ENCODE data around the gene LIMS2. TPM values are rescaled to one million over a fixed set of nuclear protein-coding genes. Genes with fewer than 3 reads are reported as not detected.
A peak's percentile ranks its signal among the peaks of the same experiment; 100 is the strongest.

The LIMS2 gene
- total RNA-seq, 1 donor from 2014 or later = 171 TPM

DNA sequence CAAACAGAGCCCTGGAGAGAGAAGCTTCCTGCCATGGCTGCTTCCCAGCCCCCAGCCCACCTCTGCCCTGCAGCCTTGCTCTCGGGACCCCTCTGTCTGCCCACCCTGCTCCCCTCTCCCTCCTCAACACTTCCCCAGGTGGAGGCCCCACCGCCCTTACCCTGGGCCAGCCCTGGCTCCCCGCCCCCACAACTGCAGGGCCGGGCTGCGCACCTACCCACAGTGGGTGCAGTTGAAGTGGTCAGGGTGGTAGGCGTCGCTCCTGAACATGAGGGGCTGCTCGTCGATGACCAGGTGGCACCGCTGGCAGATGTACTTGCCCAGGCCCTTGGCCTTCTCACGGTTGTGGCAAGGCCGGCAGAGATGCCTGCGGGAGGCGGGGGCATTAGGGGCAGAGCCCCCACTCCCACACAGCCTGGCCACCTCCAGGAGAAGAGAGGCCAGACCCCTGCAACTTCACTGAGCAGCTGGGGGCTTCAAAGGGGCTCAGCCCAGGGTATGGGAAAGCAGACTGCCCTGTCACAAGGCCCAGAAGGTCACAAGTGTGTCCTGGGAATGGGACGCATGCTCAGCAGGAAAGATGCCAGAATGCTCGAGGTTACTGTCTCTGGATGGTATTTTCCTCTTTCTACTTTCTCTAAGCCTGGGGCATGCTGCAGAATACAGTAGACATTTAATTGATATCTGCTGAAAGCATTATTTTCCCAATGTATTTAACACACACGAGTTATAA, 32.5 kb downstream of the LIMS2 start:
- H3K36me3 Mint-ChIP-seq (ENCODE audit: low read depth) = peaks cover 3% of the 10 kb centered on the region
- no peak for DNase-seq (ENCODE audit: low spot score)
- H3K4me1 Mint-ChIP-seq (ENCODE audit: low read depth) = peaks cover 39% of the 10 kb centered on the region
- no peaks in the 10 kb centered on the region for H3K27me3 Mint-ChIP-seq (ENCODE audit: low read depth)
- H3K9me3 Mint-ChIP-seq (ENCODE audit: low read depth) = no peaks in the 10 kb centered on the region
- peak overlapping the region; percentile 36 for H3K27ac Mint-ChIP-seq (ENCODE audit: unreplicated experiment)
- H3K4me3 Mint-ChIP-seq (ENCODE audit: unreplicated experiment) = no peak overlapping the region
- TF ChIP-seq, protein P1, sequence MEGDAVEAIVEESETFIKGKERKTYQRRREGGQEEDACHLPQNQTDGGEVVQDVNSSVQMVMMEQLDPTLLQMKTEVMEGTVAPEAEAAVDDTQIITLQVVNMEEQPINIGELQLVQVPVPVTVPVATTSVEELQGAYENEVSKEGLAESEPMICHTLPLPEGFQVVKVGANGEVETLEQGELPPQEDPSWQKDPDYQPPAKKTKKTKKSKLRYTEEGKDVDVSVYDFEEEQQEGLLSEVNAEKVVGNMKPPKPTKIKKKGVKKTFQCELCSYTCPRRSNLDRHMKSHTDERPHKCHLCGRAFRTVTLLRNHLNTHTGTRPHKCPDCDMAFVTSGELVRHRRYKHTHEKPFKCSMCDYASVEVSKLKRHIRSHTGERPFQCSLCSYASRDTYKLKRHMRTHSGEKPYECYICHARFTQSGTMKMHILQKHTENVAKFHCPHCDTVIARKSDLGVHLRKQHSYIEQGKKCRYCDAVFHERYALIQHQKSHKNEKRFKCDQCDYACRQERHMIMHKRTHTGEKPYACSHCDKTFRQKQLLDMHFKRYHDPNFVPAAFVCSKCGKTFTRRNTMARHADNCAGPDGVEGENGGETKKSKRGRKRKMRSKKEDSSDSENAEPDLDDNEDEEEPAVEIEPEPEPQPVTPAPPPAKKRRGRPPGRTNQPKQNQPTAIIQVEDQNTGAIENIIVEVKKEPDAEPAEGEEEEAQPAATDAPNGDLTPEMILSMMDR (IDR thresholded peaks at IDR 0.05) = no peak

- Mint-ChIP-seq H3K27ac (ENCODE audit: unreplicated experiment) (no peak overlapping the region), H3K36me3 (ENCODE audit: low read depth) (peaks cover 1% of the 10 kb centered on the region), H3K9me3 (ENCODE audit: low read depth) (no peaks in the 10 kb centered on the region), H3K4me1 (ENCODE audit: low read depth) (peaks cover 34% of the 10 kb centered on the region), H3K4me3 (ENCODE audit: unreplicated experiment) (no peak overlapping the region), H3K27me3 (ENCODE audit: low read depth) (no peaks in the 10 kb centered on the region)
- DNase-seq (ENCODE audit: low spot score) = no peak
- TF ChIP-seq, protein P1 (IDR thresholded peaks at IDR 0.05) = no peak
These were observed 33.4 kb downstream of the LIMS2 start for GRCh38 chr2:127641846-127642507.

- Mint-ChIP-seq H3K4me1 (ENCODE audit: low read depth) (peaks cover 32% of the 10 kb centered on the region), H3K36me3 (ENCODE audit: low read depth) (peaks cover 1% of the 10 kb centered on the region), H3K4me3 (ENCODE audit: unreplicated experiment) (no peak overlapping the region), H3K27me3 (ENCODE audit: low read depth) (no peaks in the 10 kb centered on the region), H3K27ac (ENCODE audit: unreplicated experiment) (no peak overlapping the region), H3K9me3 (ENCODE audit: low read depth) (no peaks in the 10 kb centered on the region)
- TF ChIP-seq, protein P1 (IDR thresholded peaks at IDR 0.05) = no peak
- no peak for DNase-seq (ENCODE audit: low spot score)
These were observed 34.2 kb downstream of the LIMS2 start for GRCh38 chr2:127641133-127641532.

DNA sequence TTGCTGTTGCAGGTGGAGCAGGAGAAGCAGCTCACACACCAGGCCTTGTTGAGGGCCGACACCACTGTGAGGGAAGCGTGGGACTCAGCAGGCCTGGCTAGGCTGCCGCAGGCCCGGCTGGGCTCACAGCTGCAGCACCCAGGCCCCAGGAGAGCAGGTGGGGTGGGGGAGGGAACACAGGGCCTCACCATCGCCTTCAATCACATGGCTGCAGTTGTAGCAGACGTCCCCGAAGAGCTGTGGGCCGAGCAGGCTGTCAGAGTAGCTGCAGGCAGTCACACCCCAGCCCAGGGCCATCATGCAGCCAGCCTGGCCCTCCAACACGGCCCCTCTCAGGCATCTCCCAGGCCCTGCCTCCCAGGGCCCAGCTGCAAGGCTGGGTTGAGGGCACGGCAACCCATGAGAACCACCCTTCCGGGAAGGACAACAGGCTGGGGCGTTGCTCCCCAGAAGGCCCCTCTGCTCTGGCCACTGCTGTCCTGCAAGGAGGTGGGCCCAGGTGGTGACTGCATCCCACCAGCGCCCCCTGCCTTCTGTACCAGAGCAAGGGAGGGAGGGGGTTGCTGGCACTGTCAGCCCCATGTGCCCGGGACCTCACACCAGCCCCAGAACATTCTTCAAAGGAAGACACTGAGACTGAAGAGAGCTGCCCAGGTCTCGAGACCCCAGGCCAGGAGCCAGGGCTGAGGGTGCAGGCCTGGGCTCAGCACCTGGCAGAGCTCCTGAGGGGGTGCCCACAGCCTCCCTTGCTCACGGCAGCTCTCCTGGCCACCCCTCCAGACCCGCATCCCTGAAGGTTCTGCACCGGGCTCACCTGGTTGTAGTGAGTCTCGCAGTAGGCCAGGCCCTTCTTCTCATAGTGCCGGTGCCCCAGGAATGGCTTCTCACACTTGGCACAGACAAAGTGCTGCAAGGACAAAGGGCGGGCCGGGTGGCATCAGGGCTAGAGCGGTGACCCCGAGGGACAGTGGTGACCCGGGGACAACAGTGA, 35.0 kb downstream of the LIMS2 start:
- Mint-ChIP-seq H3K27ac (ENCODE audit: unreplicated experiment) (peak overlapping the region; percentile 12), H3K27me3 (ENCODE audit: low read depth) (no peaks in the 10 kb centered on the region), H3K36me3 (ENCODE audit: low read depth) (peaks cover 1% of the 10 kb centered on the region), H3K9me3 (ENCODE audit: low read depth) (no peaks in the 10 kb centered on the region), H3K4me1 (ENCODE audit: low read depth) (peaks cover 32% of the 10 kb centered on the region), H3K4me3 (ENCODE audit: unreplicated experiment) (no peak overlapping the region)
- DNase-seq (ENCODE audit: low spot score) = no peak
- TF ChIP-seq, protein P1 (IDR thresholded peaks at IDR 0.05) = peak; percentile 64

DNA sequence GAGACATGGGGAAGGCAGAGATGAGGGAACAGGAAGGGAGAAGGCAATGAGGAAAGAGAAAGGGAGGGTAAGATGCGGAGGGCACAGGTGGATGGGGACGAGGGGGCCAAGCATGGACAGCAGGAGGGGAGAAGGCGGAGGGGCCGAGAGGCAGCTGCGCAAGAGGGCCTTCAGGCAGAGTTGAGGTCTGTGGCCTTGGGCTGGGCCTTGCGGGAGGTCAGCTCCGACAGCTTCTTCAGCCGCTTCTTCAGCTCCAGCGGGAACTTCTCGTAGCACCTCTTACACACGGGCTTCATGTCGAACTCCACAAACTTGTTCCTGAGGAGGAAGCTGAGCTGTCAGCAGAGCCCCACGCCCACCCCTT, 36.2 kb downstream of the LIMS2 start:
- Mint-ChIP-seq H3K27ac (ENCODE audit: unreplicated experiment) (peak overlapping the region; percentile 6), H3K27me3 (ENCODE audit: low read depth) (no peaks in the 10 kb centered on the region), H3K4me3 (ENCODE audit: unreplicated experiment) (no peak overlapping the region), H3K36me3 (ENCODE audit: low read depth) (peaks cover 1% of the 10 kb centered on the region), H3K9me3 (ENCODE audit: low read depth) (no peaks in the 10 kb centered on the region), H3K4me1 (ENCODE audit: low read depth) (peaks cover 38% of the 10 kb centered on the region)
- TF ChIP-seq, protein P1 (IDR thresholded peaks at IDR 0.05) = no peak
- DNase-seq (ENCODE audit: low spot score) = no peak
